NCI-H2029 treated with DMSO at 0.1 percent for 48 hours (cell line): ENCODE data around the gene DHRSX.
"Not testable (repeated sequence)": the region's sequence is repeated elsewhere in the genome, so short reads cannot be mapped to it uniquely, and the experiment has no call there.

Experiments used
- DNase-seq: peaks from one replicate; lab custom pipeline; 2025; lab: John Stamatoyannopoulos, UW

The DHRSX gene

GRCh38 chrX:2395261-2395992, 105.3 kb downstream of the DHRSX start:
- DNase-seq = no peak

GRCh38 chrX:2391869-2392606, 108.7 kb downstream of the DHRSX start:
- no peak for DNase-seq

- no peak for DNase-seq
Observed at GRCh38 chrX:2390754-2391153, 110.0 kb downstream of the DHRSX start.

GRCh38 chrX:2389731-2390130, 111.0 kb downstream of the DHRSX start:
- DNase-seq = not testable (repeated sequence)

GRCh38 chrX:2389324-2389723, 111.5 kb downstream of the DHRSX start:
- no peak for DNase-seq

- DNase-seq = no peak
Observed at GRCh38 chrX:2388669-2389068, 112.1 kb downstream of the DHRSX start.

GRCh38 chrX:2387614-2388239, 113.0 kb downstream of the DHRSX start:
- no peak for DNase-seq

GRCh38 chrX:2385224-2385623, 115.6 kb downstream of the DHRSX start:
- DNase-seq = no peak

GRCh38 chrX:2384486-2384885, 116.3 kb downstream of the DHRSX start:
- no peak for DNase-seq

- DNase-seq = no peak
Observed at GRCh38 chrX:2383735-2384134, 117.0 kb downstream of the DHRSX start.

- no peak for DNase-seq
Observed at GRCh38 chrX:2383144-2383543, 117.6 kb downstream of the DHRSX start.

- DNase-seq = not testable (repeated sequence)
Observed at GRCh38 chrX:2382433-2383048, 118.2 kb downstream of the DHRSX start.

GRCh38 chrX:2376166-2376565, 124.6 kb downstream of the DHRSX start:
- DNase-seq = no peak

GRCh38 chrX:2374086-2374485, 126.7 kb downstream of the DHRSX start:
- DNase-seq = no peak

- DNase-seq = no peak
Observed at GRCh38 chrX:2373615-2374014, 127.2 kb downstream of the DHRSX start.

- DNase-seq = no peak
Observed at GRCh38 chrX:2371026-2371711, 129.6 kb downstream of the DHRSX start.

GRCh38 chrX:2370456-2370855, 130.3 kb downstream of the DHRSX start:
- DNase-seq = no peak

- no peak for DNase-seq
Observed at GRCh38 chrX:2369206-2369605, 131.6 kb downstream of the DHRSX start.

- DNase-seq = no peak
Observed at GRCh38 chrX:2360731-2361130, 140.0 kb downstream of the DHRSX start.

- DNase-seq = not testable (repeated sequence)
Observed at GRCh38 chrX:2359522-2359921, 141.3 kb downstream of the DHRSX start.

- DNase-seq = no peak
Observed at GRCh38 chrX:2351999-2352995, 148.5 kb downstream of the DHRSX start.
